Natural killer cell (primary cell): Measurements from ENCODE around the gene CHCHD5. TPM values are rescaled to one million over a fixed set of nuclear protein-coding genes. Genes with fewer than 3 reads are reported as not detected.

Source experiments
- ATAC-seq, 3 donors: fragments of 150-1000 bp in 2 of 3; fragments of 200-7000 bp in 1 of 3; cut with Tn5 transposase; 1 replicate in 1 of 3; 2 replicates in 2 of 3; pipeline ENCODE4 v1.10.0; 2021; ENCODE audit warnings: mild to moderate bottlenecking in 2 of 3, moderate library complexity in 2 of 3
- DNase-seq, 2 donors: peaks; one replicate each; pipeline versions ENCODE4 v3.0.0 to v3.0.0-alpha.2; 2013 to 2021; ENCODE audit warnings: mixed read lengths in 1 of 2
- H3K27ac ChIP-seq: one replicate; pipeline ENCODE4 v1.5.1; 2013; ENCODE audit warnings: mild to moderate bottlenecking, low read length
- H3K27me3 ChIP-seq: one replicate; pipeline ENCODE4 v1.6.1; 2013; ENCODE audit warnings: low read length; ENCODE audit not compliant: control insufficient read depth, insufficient read depth
- H3K36me3 ChIP-seq: one replicate; pipeline ENCODE4 v1.6.1; 2013; ENCODE audit warnings: low read length; ENCODE audit not compliant: control insufficient read depth, insufficient read depth
- H3K4me1 ChIP-seq: one replicate; pipeline ENCODE4 v1.6.1; 2013; ENCODE audit warnings: low read length; ENCODE audit not compliant: control insufficient read depth, insufficient read depth
- H3K4me3 ChIP-seq: one replicate; pipeline ENCODE4 v1.5.1; 2013; ENCODE audit warnings: low read length
- H3K9me3 ChIP-seq: one replicate; pipeline ENCODE4 v1.6.1; 2013; ENCODE audit warnings: low read length; ENCODE audit not compliant: control insufficient read depth, insufficient read depth
- H3K27ac Mint-ChIP-seq, 2 donors: one replicate each; pipeline ENCODE4 v1.8.0; 2022; ENCODE audit warnings: mild to moderate bottlenecking in 2 of 2, mixed read lengths in 2 of 2, moderate library complexity in 1 of 2
- H3K27me3 Mint-ChIP-seq, 2 donors: one replicate each; pipeline ENCODE4 v1.8.0; 2022; ENCODE audit warnings: low read depth in 2 of 2, mixed read lengths in 2 of 2
- H3K36me3 Mint-ChIP-seq: one replicate; pipeline ENCODE4 v1.8.0; 2022; ENCODE audit warnings: mixed read lengths
- H3K4me1 Mint-ChIP-seq, 2 donors: one replicate each; pipeline ENCODE4 v1.8.0; 2022; ENCODE audit warnings: mixed read lengths in 2 of 2
- H3K4me3 Mint-ChIP-seq: one replicate; pipeline ENCODE4 v1.8.0; 2022; ENCODE audit warnings: mild to moderate bottlenecking, moderate library complexity, mixed read lengths
- H3K9me3 Mint-ChIP-seq, 2 donors: one replicate each; pipeline ENCODE4 v1.8.0; 2022; ENCODE audit warnings: mixed read lengths in 2 of 2
- CTCF ChIP-seq: fragments of 200-600 bp; IDR thresholded peaks from one replicate; pipeline ENCODE4 v1.8.0; 2022; ENCODE audit warnings: antibody characterized with exemption
- WGBS: methylation state at CpG from one replicate; pipeline ENCODE4 v1.1.7; 2013; ENCODE audit warnings: missing lambda C conversion rate; ENCODE audit not compliant: insufficient coverage; 5-methylcytosine and 5-hydroxymethylcytosine counted together
- intact Hi-C: fragments of 100-400 bp; cut with micrococcal nuclease; formaldehyde crosslinking; loops from one replicate; pipeline ENCODE4 v1.14.2; 2022
- total RNA-seq, 4 donors: library from RNA; stranded (reverse); fragments of 120-200 nt in 1 of 4; gene quantifications; one replicate each; pipeline versions ENCODE4 v1.2.3 to v1.2.4, GENCODE V29; 2013 to 2022

The CHCHD5 gene
- total RNA-seq, 3 donors from 2014 or later (not counting 1 experiment from before 2014, with no cell fraction given) = 21.9 to 24.1 (median 22.4) TPM

- 96% methylated on average over 3 of the region's 4 CpGs for WGBS
- intact Hi-C loops = no loop called here
- H3K27ac ChIP-seq = no peak overlapping the region
- DNase-seq (no peak), ATAC-seq (no peak)
- peaks cover 67% of the 10 kb centered on the region for H3K4me1 ChIP-seq
- H3K27me3 Mint-ChIP-seq = no peaks in the 10 kb centered on the region
- TF ChIP-seq CTCF = no peak
- no peak overlapping the region for H3K4me3 Mint-ChIP-seq
- H3K9me3 Mint-ChIP-seq = no peaks in the 10 kb centered on the region
- H3K4me1 Mint-ChIP-seq = peaks cover 70 to 71% of the 10 kb centered on the region in 2 donors
- H3K36me3 Mint-ChIP-seq = no peaks in the 10 kb centered on the region
- H3K27me3 ChIP-seq = no peaks in the 10 kb centered on the region
- H3K36me3 ChIP-seq = no peaks in the 10 kb centered on the region
- peak overlapping the region in 1 of 2 donors; percentile 96 for H3K27ac Mint-ChIP-seq
- H3K9me3 ChIP-seq = no peaks in the 10 kb centered on the region
- no peak overlapping the region for H3K4me3 ChIP-seq
Measured at GRCh38 chr2:112637289-112637660, 52.9 kb downstream of the CHCHD5 start.

Other genes with a start within 250 kb of the CHCHD5 start
- 10 to 100 TPM; 30.7 to 38.5 (median 34.1) TPM for gene RGPD8, start 151.0 kb upstream of the CHCHD5 start, total RNA-seq
- 10 to 100 TPM; 14.3 to 26.8 (median 26.4) TPM for gene TTL, start 102.5 kb upstream of the CHCHD5 start, total RNA-seq
- gene POLR1B, start 42.1 kb upstream of the CHCHD5 start, total RNA-seq = 10 to 100 TPM; 16.2 to 26.5 (median 22.1) TPM
- gene SLC20A1, start 61.3 kb downstream of the CHCHD5 start, total RNA-seq = 100 to 1,000 TPM; 193 to 241 (median 233) TPM
- 1 to 10 TPM in 1 of 3 donors, under 1 TPM in 1, not detected in 1; 0.45 to 2.0 TPM for gene NT5DC4, start 136.4 kb downstream of the CHCHD5 start, total RNA-seq
- gene CKAP2L, start 180.0 kb downstream of the CHCHD5 start, total RNA-seq = 1 to 10 TPM; 1.2 to 3.4 (median 1.2) TPM
- gene IL1A, start 199.9 kb downstream of the CHCHD5 start, total RNA-seq = 1 to 10 TPM in 1 of 3 donors, under 1 TPM in 1, not detected in 1; 0.45 to 1.6 TPM